K562 (cell line): ENCODE data around the gene OR3A3. TPM values are rescaled to one million over a fixed set of nuclear protein-coding genes. Genes with fewer than 3 reads are reported as not detected.

Experiments
- ATAC-seq: fragments of 200-7000 bp; cut with Tn5 transposase; 3 replicates; pipeline ENCODE4 v1.9.1; 2020; ENCODE audit warnings: moderate library complexity
- BruUV-seq: library from RNA; stranded (reverse); fragments of 400-500 nt; replicated peaks from 2 replicates; lab custom pipeline; 2021; lab: Mats Ljungman, UMichigan
- CTCF ChIA-PET: fragments of 300-600 bp; formaldehyde crosslinking; extraction: SDS; loops from one replicate; lab custom pipeline; 2021; ENCODE audit warnings: low intra/inter-chr PET ratio; lab: Yijun Ruan, JAX
- POLR2A ChIA-PET: fragments of 300-600, 350-650 bp; sonication (Branson Sonifier 250); formaldehyde crosslinking; extraction: SDS; loops from one replicate; lab custom pipeline; 2021; ENCODE audit warnings: antibody characterized with exemption, inconsistent platforms; lab: Yijun Ruan, JAX
- DNase-seq, 4 experiments: peaks; one replicate each; pipeline versions ENCODE4 v3.0.0 to v3.0.0-alpha.2; 2011 to 2018; ENCODE audit warnings: low spot score in 3 of 4, mixed read lengths in 3 of 4; ENCODE audit errors: extremely low read depth in 1 of 4
- FAIRE-seq: peaks from 2 replicates; lab custom pipeline; 2011; peaks lifted over from hg19 to GRCh38; lab: Jason Lieb, UNC
- H2AFZ ChIP-seq: 2 replicates; pipeline ENCODE4 v1.6.0; 2011; ENCODE audit warnings: low read depth, low read length, control low read depth, inconsistent platforms
- H3K27ac ChIP-seq: fragments of 200-600 bp; 3 replicates; pipeline ENCODE4 v1.8.0; 2011; ENCODE audit warnings: low read depth, mild to moderate bottlenecking, control low read depth, inconsistent platforms, low read length, moderate library complexity, mixed read lengths; ENCODE audit errors: extremely low read depth
- H3K27me3 ChIP-seq, 2 experiments: fragments of 300-600 bp in 1 of 2; 2 replicates in 1 of 2; 3 replicates in 1 of 2; pipeline versions ENCODE4 v1.6.0 to v1.8.0; 2011; ENCODE audit warnings: inconsistent platforms in 2 of 2, low read length in 2 of 2, mild to moderate bottlenecking in 1 of 2, mixed read lengths in 1 of 2, moderate library complexity in 1 of 2; ENCODE audit not compliant: control insufficient read depth in 2 of 2, insufficient read depth in 2 of 2
- H3K36me3 ChIP-seq: fragments of 300-600 bp; 3 replicates; pipeline ENCODE4 v1.8.0; 2011; ENCODE audit warnings: mild to moderate bottlenecking, low read length, inconsistent platforms; ENCODE audit not compliant: control insufficient read depth, insufficient read depth
- H3K4me1 ChIP-seq, 2 experiments: fragments of 200-600 bp in 1 of 2; replicated peaks in 1 of 2; 2 replicates in 1 of 2; 3 replicates in 1 of 2; pipeline versions ENCODE4 v1.5.1 to v1.8.0; 2011; ENCODE audit warnings: inconsistent platforms in 2 of 2, low read length in 2 of 2, mild to moderate bottlenecking in 1 of 2, mixed read lengths in 1 of 2, moderate library complexity in 1 of 2; ENCODE audit not compliant: control insufficient read depth in 2 of 2, insufficient read depth in 2 of 2
- H3K4me2 ChIP-seq: 2 replicates; pipeline ENCODE4 v1.6.1; 2011; ENCODE audit warnings: low read length, control low read depth, inconsistent platforms, mixed read lengths; ENCODE audit not compliant: insufficient read depth
- H3K4me3 ChIP-seq: fragments of 200-600 bp; sonication (generic), shearing (Covaris generic); 2 replicates; pipeline ENCODE4 v1.5.1; 2016; ENCODE audit warnings: control low read depth, inconsistent platforms
- H3K79me2 ChIP-seq: fragments of 200-600 bp; 3 replicates; pipeline ENCODE4 v1.8.0; 2011; ENCODE audit warnings: low read length, inconsistent platforms; ENCODE audit not compliant: control insufficient read depth, insufficient read depth
- H3K9ac ChIP-seq, 2 experiments: 2 replicates each; pipeline versions ENCODE4 v1.6.0 to v1.6.1; 2011; ENCODE audit warnings: low read depth in 2 of 2, low read length in 2 of 2, control low read depth in 1 of 2, inconsistent platforms in 1 of 2, mild to moderate bottlenecking in 1 of 2, mixed read lengths in 1 of 2; ENCODE audit not compliant: insufficient read depth in 1 of 2
- H3K9me1 ChIP-seq: one replicate; pipeline ENCODE4 v1.6.0; 2011; ENCODE audit warnings: inconsistent platforms, mild to moderate bottlenecking, low read length, moderate library complexity; ENCODE audit not compliant: control insufficient read depth, insufficient read depth
- H3K9me3 ChIP-seq: replicated peaks from 2 replicates; pipeline ENCODE4 v1.5.1; 2011; ENCODE audit warnings: low read depth, low read length, inconsistent platforms; ENCODE audit not compliant: control insufficient read depth, insufficient read depth
- H4K20me1 ChIP-seq: replicated peaks from 2 replicates; pipeline ENCODE4 v1.6.1; 2011; ENCODE audit warnings: low read length, inconsistent platforms, mixed read lengths; ENCODE audit not compliant: control insufficient read depth, insufficient read depth
- CHAMP1 ChIP-seq: fragments of 450-650 bp; IDR thresholded peaks from 2 replicates; pipeline ENCODE4 v1.6.1; 2016; ENCODE audit warnings: mild to moderate bottlenecking
- FOXK2 ChIP-seq, 2 experiments: fragments of 450-650 bp; IDR thresholded peaks in 1 of 2; conservative IDR thresholded peaks in 1 of 2; 2 replicates each; pipeline ENCODE4 v1.6.1; 2016; ENCODE audit warnings: low read depth in 2 of 2, mild to moderate bottlenecking in 1 of 2
- HDAC3 ChIP-seq: fragments of 450-650 bp; IDR thresholded peaks from 2 replicates; pipeline ENCODE4 v1.6.1; 2018; ENCODE audit warnings: borderline replicate concordance, mild to moderate bottlenecking, moderate library complexity; ENCODE audit not compliant: partially characterized antibody
- HDAC8 ChIP-seq: fragments of 450-650 bp; IDR thresholded peaks from 2 replicates; pipeline ENCODE4 v1.6.1; 2016; ENCODE audit warnings: mild to moderate bottlenecking, missing genetic modification characterization, moderate library complexity, missing compliant biosample characterization
- HOXB6 ChIP-seq: fragments of 250-450 bp; sonication (Bioruptor Pico); IDR thresholded peaks from 2 replicates; pipeline ENCODE4 v1.5.1; 2022; ENCODE audit warnings: mild to moderate bottlenecking, borderline replicate concordance
- NR2C1 ChIP-seq, 2 experiments: fragments of 450-650 bp; IDR thresholded peaks; 2 replicates each; pipeline ENCODE4 v1.6.1; 2017; ENCODE audit warnings: mild to moderate bottlenecking in 2 of 2, antibody characterized with exemption in 1 of 2, inconsistent platforms in 1 of 2, missing compliant biosample characterization in 1 of 2, missing genetic modification characterization in 1 of 2
- PHF20 ChIP-seq: fragments of 450-650 bp; IDR thresholded peaks from 2 replicates; pipeline ENCODE4 v1.6.1; 2018; ENCODE audit not compliant: partially characterized antibody
- PHF21A ChIP-seq: fragments of 450-650 bp; IDR thresholded peaks from 2 replicates; pipeline ENCODE4 v1.6.1; 2017; ENCODE audit warnings: low read depth, borderline replicate concordance
- RCOR1 ChIP-seq, 2 experiments: IDR thresholded peaks; 2 replicates each; pipeline ENCODE4 v1.6.1; 2012; ENCODE audit warnings: low read depth in 2 of 2, low read length in 2 of 2, borderline replicate concordance in 1 of 2, improper control_type of control experiment in 1 of 2
- STAT5A ChIP-seq: IDR thresholded peaks from 2 replicates; pipeline ENCODE4 v1.6.1; 2012; ENCODE audit warnings: low read length, inconsistent platforms, borderline replicate concordance
- WHSC1 ChIP-seq: IDR thresholded peaks from one replicate; pipeline ENCODE4 v1.6.1; 2012; ENCODE audit warnings: low read length, control low read depth, inconsistent platforms
- WGBS: fragments of 100-300 bp; shearing (Covaris generic); methylation state at CpG from one replicate; pipeline ENCODE4 v1.1.6; 2016; ENCODE audit warnings: low coverage, mixed read lengths; ENCODE audit not compliant: insufficient coverage; ENCODE audit errors: missing lambda C conversion rate; 5-methylcytosine and 5-hydroxymethylcytosine counted together
- in situ Hi-C: fragments of 300-500 bp; cut with MboI; formaldehyde crosslinking; loops from 4 replicates; pipeline ENCODE4 v1.15.0; 2018; ENCODE audit warnings: inconsistent platforms, mixed read lengths
- intact Hi-C: fragments of 100-400 bp; cut with micrococcal nuclease; formaldehyde crosslinking; loops from 2 replicates; pipeline ENCODE4 v1.14.2; 2022
- polyA plus RNA-seq, 8 experiments: library from polyadenylated mRNA; depleted of rRNA in 4 of 8; stranded (reverse) in 5 of 8; unstranded in 3 of 8; fragments of >200 nt; fragmentation: Nextera tagmentation in 2 of 8; fragmentation: Illumina TruSeq in 1 of 8; extraction: Ambion mirVana in 2 of 8; extraction: Trizol in 1 of 8; gene quantifications; 2 replicates each; pipeline versions ENCODE4 v1.2.1 to v1.2.3, GENCODE V29; 2011 to 2014; ENCODE audit warnings: inconsistent platforms in 1 of 8, missing spikeins in 1 of 8
- total RNA-seq, 7 experiments: library from RNA; depleted of rRNA in 6 of 7; stranded (reverse); fragments of >200 nt in 6 of 7; fragmentation: Illumina TruSeq in 2 of 7; extraction: Trizol in 2 of 7; gene quantifications; 2 replicates each; pipeline versions ENCODE4 v1.2.1 to v1.2.3, GENCODE V29; 2011 to 2021; ENCODE audit warnings: low replicate concordance in 1 of 7

OR3A3 gene
- total and polyA plus RNA-seq, 9 of the 15 experiments (the other 6 are each of a cell fraction or from before 2014, with no cell fraction given) = not detected

- no peaks in the 10 kb centered on the region for H3K79me2 ChIP-seq
- no peak overlapping the region for H3K9ac ChIP-seq
- FAIRE-seq = no peak
- no peak for ATAC-seq
- TF ChIP-seq HOXB6 (no peak), RCOR1 (IDR thresholded peaks at IDR 0.05; ENCODE audit: borderline replicate concordance in 1 of 2, low read depth in 2 of 2, low read length in 2 of 2) (no peak), STAT5A (no peak)
- no peak overlapping the region for H2AFZ ChIP-seq
- no peaks in the 10 kb centered on the region for H3K4me1 ChIP-seq
- in situ Hi-C loops (no loop called here), intact Hi-C loops (no loop called here)
- DNase-seq = no peak
- ChIA-PET CTCF (no interaction called here), POLR2A (no interaction called here)
- BruUV-seq = no TSS peak
- no peak overlapping the region for H3K4me3 ChIP-seq
- H4K20me1 ChIP-seq = no peaks in the 10 kb centered on the region
- peaks cover 0 to 5% of the 10 kb centered on the region in 2 experiments; a peak in 1 of 5 replicates for H3K27me3 ChIP-seq
- H3K4me2 ChIP-seq = no peak overlapping the region
- H3K9me3 ChIP-seq = no peaks in the 10 kb centered on the region
- H3K36me3 ChIP-seq = no peaks in the 10 kb centered on the region
- no peak overlapping the region for H3K27ac ChIP-seq
- WGBS = 0% methylated on average over 5 of the region's 5 CpGs
- no peaks in the 10 kb centered on the region for H3K9me1 ChIP-seq
Observed at GRCh38 chr17:3381957-3382356, 29.2 kb upstream of the OR3A3 start.

- no peak within 1 kb of the TSS; a peak in 1 of 4 replicates for H3K9ac ChIP-seq
- no peaks in the 10 kb centered on the region for H3K9me3 ChIP-seq
- 36% methylated on average over 34 of the region's 92 CpGs for WGBS
- H3K4me3 ChIP-seq = no peak within 1 kb of the TSS
- POLR2A ChIA-PET = no interaction called here
- ATAC-seq (no peak), DNase-seq (no peak), FAIRE-seq (no peak)
- H3K27ac ChIP-seq = no peak within 1 kb of the TSS
- no peak within 1 kb of the TSS for H3K4me2 ChIP-seq
- no peaks in the 10 kb centered on the region for H3K79me2 ChIP-seq
- no peaks in the 10 kb centered on the region; a peak in 1 of 5 replicates for H3K27me3 ChIP-seq
- no peaks in the 10 kb centered on the region for H4K20me1 ChIP-seq
- H3K9me1 ChIP-seq = no peaks in the 10 kb centered on the region
- no peak within 1 kb of the TSS for H2AFZ ChIP-seq
- CTCF ChIA-PET = no interaction called here
- intact Hi-C loops (no loop called here), in situ Hi-C loops (no loop called here)
- no peaks in the 10 kb centered on the region for H3K4me1 ChIP-seq
- no peaks in the 10 kb centered on the region for H3K36me3 ChIP-seq
- BruUV-seq = no TSS peak
- no peak for TF ChIP-seq WHSC1
- no peak for TF ChIP-seq HDAC8 (tag)
- TF ChIP-seq PHF21A = no peak
- no peak for TF ChIP-seq NR2C1 (IDR thresholded peaks at IDR 0.05)
- TF ChIP-seq NR2C1 (tag; IDR thresholded peaks at IDR 0.05) = no peak
- no peak for TF ChIP-seq PHF20
- no peak for TF ChIP-seq CHAMP1
- no peak for TF ChIP-seq FOXK2 (conservative IDR thresholded peaks at IDR 0.05 in 1 of 2, IDR thresholded peaks at IDR 0.05 in 1 of 2; ENCODE audit: low read depth in 2 of 2)
- no peak for TF ChIP-seq HDAC3
Observed at GRCh38 chr17:3385869-3386816, 25.0 kb upstream of the OR3A3 start, which contains the start of gene OR3A2. OR3A2 (minus strand) TSS chr17:3386308.
